SK-N-SH (cell line): ENCODE measurements around the gene C10orf90. TPM values are rescaled to one million over a fixed set of nuclear protein-coding genes. Genes with fewer than 3 reads are reported as not detected.

Experiments used
- CTCF ChIA-PET: fragments of 300-600, 350-600 bp; formaldehyde crosslinking; extraction: SDS; loops from one replicate; lab custom pipeline; 2021; lab: Yijun Ruan, JAX
- POLR2A ChIA-PET: fragments of 350-600 bp; sonication (Branson Sonifier 250); formaldehyde crosslinking; extraction: SDS; loops from one replicate; lab custom pipeline; 2020; ENCODE audit warnings: antibody characterized with exemption, inconsistent platforms; lab: Yijun Ruan, JAX
- DNase-seq: peaks from one replicate; pipeline ENCODE4 v3.0.0; 2012
- H2AFZ ChIP-seq: fragments of 200-600 bp; sonication (generic); 2 replicates; pipeline ENCODE4 v1.8.1; 2016; ENCODE audit warnings: antibody characterized with exemption, mild to moderate bottlenecking, low read depth
- H3F3A ChIP-seq: fragments of 200-600 bp; sonication (generic); replicated peaks from 2 replicates; pipeline ENCODE3; 2016; ENCODE audit warnings: antibody characterized with exemption, mild to moderate bottlenecking; ENCODE audit not compliant: insufficient read depth
- H3K27ac ChIP-seq, 2 experiments: fragments of 200-500 bp in 1 of 2; fragments of 200-600 bp in 1 of 2; sonication (Bioruptor generic) in 1 of 2; sonication (generic), shearing (Covaris generic) in 1 of 2; 2 replicates each; pipeline versions ENCODE4 v1.5.1 to v1.6.1; 2014 to 2016; ENCODE audit warnings: low read depth in 2 of 2, inconsistent platforms in 1 of 2, low read length in 1 of 2, mild to moderate bottlenecking in 1 of 2, mixed read lengths in 1 of 2
- H3K27me3 ChIP-seq: fragments of 200-600 bp; sonication (generic), shearing (Covaris generic); 2 replicates; pipeline ENCODE4 v1.6.1; 2016; ENCODE audit warnings: mixed run types; ENCODE audit not compliant: insufficient read depth
- H3K36me3 ChIP-seq, 2 experiments: fragments of 200-500 bp in 1 of 2; fragments of 200-600 bp in 1 of 2; sonication (Bioruptor generic) in 1 of 2; sonication (generic) in 1 of 2; replicated peaks in 1 of 2; 2 replicates each; pipeline versions ENCODE3 to v1.5.1; 2014 to 2016; ENCODE audit warnings: low read length in 1 of 2, mild to moderate bottlenecking in 1 of 2; ENCODE audit not compliant: insufficient read depth in 2 of 2, control insufficient read depth in 1 of 2
- H3K4me1 ChIP-seq, 2 experiments: fragments of 200-500 bp in 1 of 2; fragments of 200-600 bp in 1 of 2; sonication (Bioruptor generic) in 1 of 2; sonication (generic), shearing (Covaris generic) in 1 of 2; 2 replicates each; pipeline versions ENCODE4 v1.5.1 to v1.6.1; 2014 to 2016; ENCODE audit warnings: low read depth in 1 of 2, low read length in 1 of 2, mixed run types in 1 of 2; ENCODE audit not compliant: insufficient read depth in 2 of 2, control insufficient read depth in 1 of 2
- H3K4me2 ChIP-seq: fragments of 200-600 bp; sonication (generic), shearing (Covaris generic); 2 replicates; pipeline ENCODE4 v1.6.1; 2017; ENCODE audit warnings: mixed run types
- H3K4me3 ChIP-seq, 2 experiments: fragments of 200-500 bp in 1 of 2; fragments of 200-600 bp in 1 of 2; sonication (Bioruptor generic) in 1 of 2; sonication (generic), shearing (Covaris generic) in 1 of 2; 2 replicates each; pipeline versions ENCODE4 v1.5.1 to v1.8.1; 2014 to 2016; ENCODE audit warnings: low read depth in 2 of 2, inconsistent platforms in 1 of 2, low read length in 1 of 2, mild to moderate bottlenecking in 1 of 2, mixed read lengths in 1 of 2, moderate library complexity in 1 of 2
- H3K79me2 ChIP-seq: fragments of 200-600 bp; sonication (generic); 2 replicates; pipeline ENCODE4 v1.8.1; 2017; ENCODE audit warnings: mild to moderate bottlenecking; ENCODE audit not compliant: insufficient read depth
- H3K9ac ChIP-seq: fragments of 200-600 bp; sonication (generic); 2 replicates; pipeline ENCODE4 v1.6.1; 2017; ENCODE audit warnings: mixed run types
- H3K9me2 ChIP-seq: fragments of 200-600 bp; sonication (generic); 2 replicates; pipeline ENCODE4 v1.6.1; 2017; ENCODE audit warnings: mixed run types
- H3K9me3 ChIP-seq: fragments of 200-600 bp; sonication (generic); 2 replicates; pipeline ENCODE4 v1.6.1; 2017; ENCODE audit warnings: mixed run types, mild to moderate bottlenecking, moderate library complexity
- H4K20me1 ChIP-seq: fragments of 200-600 bp; sonication (generic); 2 replicates; pipeline ENCODE4 v1.6.1; 2017; ENCODE audit warnings: mild to moderate bottlenecking, mixed run types; ENCODE audit not compliant: insufficient read depth
- CHD2 ChIP-seq: fragments of 150-350 bp; IDR thresholded peaks from 2 replicates; pipeline ENCODE4 v1.6.1; 2018; ENCODE audit warnings: low read length; ENCODE audit not compliant: partially characterized antibody
- CTCF ChIP-seq: fragments of 200-600 bp; sonication (generic); IDR thresholded peaks from 2 replicates; pipeline ENCODE4 v1.6.1; 2017; ENCODE audit warnings: antibody characterized with exemption, mild to moderate bottlenecking, moderate library complexity
- EP300 ChIP-seq, 2 experiments: IDR thresholded peaks; 2 replicates each; pipeline versions ENCODE4 v1.4.0 to v1.6.1; 2012; ENCODE audit warnings: borderline replicate concordance in 1 of 2, low read depth in 1 of 2, low read length in 1 of 2
- EZH2phosphoT487 ChIP-seq: fragments of 200-600 bp; sonication (generic); IDR thresholded peaks from 2 replicates; pipeline ENCODE4 v1.6.1; 2017; ENCODE audit warnings: low read depth, mixed run types, mild to moderate bottlenecking, antibody characterized with exemption, moderate library complexity, borderline replicate concordance
- FOSL2 ChIP-seq: IDR thresholded peaks from 2 replicates; pipeline ENCODE4 v1.4.0; 2012; ENCODE audit warnings: low read depth, mild to moderate bottlenecking, moderate library complexity, borderline replicate concordance
- FOXJ3 ChIP-seq: sonication (generic); formaldehyde crosslinking; IDR thresholded peaks from 2 replicates; pipeline ENCODE4 v1.5.1; 2020; ENCODE audit warnings: mild to moderate bottlenecking, missing genetic modification reagents
- FOXM1 ChIP-seq: IDR thresholded peaks from 2 replicates; pipeline ENCODE4 v1.4.0; 2012; ENCODE audit warnings: low read depth, mild to moderate bottlenecking
- GABPA ChIP-seq: IDR thresholded peaks from 2 replicates; pipeline ENCODE4 v1.4.0; 2012; ENCODE audit warnings: low read depth, mild to moderate bottlenecking
- GATA2 ChIP-seq: sonication (generic); formaldehyde crosslinking; IDR thresholded peaks from 2 replicates; pipeline ENCODE4 v1.5.0; 2020; ENCODE audit warnings: mild to moderate bottlenecking, missing genetic modification reagents
- MAX ChIP-seq: IDR thresholded peaks from 2 replicates; pipeline ENCODE4 v1.4.0; 2012; ENCODE audit warnings: low read depth
- NRF1 ChIP-seq: IDR thresholded peaks from 2 replicates; pipeline ENCODE4 v1.6.1; 2012; ENCODE audit warnings: low read depth, mild to moderate bottlenecking, low read length
- PBX3 ChIP-seq: IDR thresholded peaks from 2 replicates; pipeline ENCODE4; 2012
- POLR2AphosphoS5 ChIP-seq: IDR thresholded peaks from 2 replicates; pipeline ENCODE4 v1.6.1; 2012; ENCODE audit warnings: low read depth, low read length
- RFX5 ChIP-seq: IDR thresholded peaks from 2 replicates; pipeline ENCODE4 v1.6.1; 2012; ENCODE audit warnings: mild to moderate bottlenecking, improper control_type of control experiment, low read length
- SIN3A ChIP-seq: IDR thresholded peaks from 2 replicates; pipeline ENCODE4 v1.6.1; 2012; ENCODE audit warnings: low read depth, mild to moderate bottlenecking, low read length, moderate library complexity, borderline replicate concordance
- TAF1 ChIP-seq: IDR thresholded peaks from 2 replicates; pipeline ENCODE4 v1.6.1; 2012; ENCODE audit warnings: low read depth, mild to moderate bottlenecking, low read length, moderate library complexity, borderline replicate concordance
- TCF12 ChIP-seq: IDR thresholded peaks from 2 replicates; pipeline ENCODE4 v1.4.0; 2012
- USF2 ChIP-seq: fragments of 150-350 bp; IDR thresholded peaks from 2 replicates; pipeline ENCODE4 v1.6.1; 2017; ENCODE audit warnings: antibody characterized with exemption, low read length, low read depth, borderline replicate concordance
- polyA plus RNA-seq, 3 experiments: library from polyadenylated mRNA; depleted of rRNA; stranded (reverse); fragments of >200 nt; gene quantifications; 2 replicates each; pipeline ENCODE4 v1.2.3, GENCODE V29; 2012

The C10orf90 gene
- polyA plus RNA-seq, 1 of the 3 experiments (the other 2 are of a cell fraction), result 0.21 TPM

DNA sequence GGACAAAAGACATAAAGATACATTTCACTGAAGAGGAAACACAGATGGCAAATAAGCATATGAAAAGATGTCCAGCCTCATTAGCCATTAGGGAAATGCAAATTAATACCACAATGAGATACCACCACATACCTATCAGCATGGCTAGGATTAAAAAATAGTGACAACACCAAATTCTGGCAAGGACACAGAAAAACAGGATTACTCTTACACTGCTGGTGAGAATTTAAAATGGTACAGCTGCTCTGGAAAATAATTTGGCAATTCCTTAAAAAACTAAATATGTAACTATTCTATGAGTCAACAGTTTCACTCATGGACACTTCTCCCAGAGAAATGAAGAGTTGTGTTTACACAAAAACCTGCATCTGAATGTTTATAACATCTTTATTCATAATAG is 121.1 kb downstream of the C10orf90 start:
- H3F3A ChIP-seq, result no peaks in the 10 kb centered on the region
- no peaks in the 10 kb centered on the region for H3K9me3 ChIP-seq
- H3K9me2 ChIP-seq, result no peaks in the 10 kb centered on the region
- no peaks in the 10 kb centered on the region for H3K36me3 ChIP-seq
- CTCF ChIA-PET, result interaction anchor here (0.7 kb wide), 1 partner anchor 19 kb away, joined by 3 read pairs; no protein-coding TSS in a partner anchor
- no peak overlapping the region for H3K4me2 ChIP-seq
- H3K27me3 ChIP-seq, result no peaks in the 10 kb centered on the region
- H2AFZ ChIP-seq, result no peak overlapping the region
- no peak overlapping the region for H3K27ac ChIP-seq
- TF ChIP-seq EZH2phosphoT487 (no peak), FOXM1 (no peak), FOSL2 (no peak), NRF1 (no peak), PBX3 (no peak), POLR2AphosphoS5 (no peak), GABPA (no peak), CTCF (no peak), GATA2 (no peak), USF2 (no peak), EP300 (IDR thresholded peaks at IDR 0.05; ENCODE audit: borderline replicate concordance in 1 of 2, low read depth in 1 of 2, low read length in 1 of 2) (no peak), RFX5 (no peak), TCF12 (no peak), CHD2 (no peak), MAX (no peak), FOXJ3 (CRISPR knock-in tag) (no peak), TAF1 (no peak), SIN3A (no peak)
- TF ChIP-seq, all 33 proteins: peak for 0
- no peak for DNase-seq
- POLR2A ChIA-PET, result no interaction called here
- Histone ChIP-seq H3K4me1 (no peaks in the 10 kb centered on the region), H3K9ac (no peak overlapping the region), H3K79me2 (no peaks in the 10 kb centered on the region), H4K20me1 (no peaks in the 10 kb centered on the region), H3K4me3 (no peak overlapping the region)
